IPS-11a (cell line): ENCODE measurements around the gene KNDC1.

Source experiments
- H3K4me3 ChIP-seq: one replicate; pipeline ENCODE4 v1.5.1; 2013; ENCODE audit warnings: low read depth, low read length, control low read depth

KNDC1 gene

GRCh38 chr10:133235932-133236331, 75.9 kb downstream of the KNDC1 start:
- H3K4me3 ChIP-seq: no peak overlapping the region

GRCh38 chr10:133236401-133237240, 76.6 kb downstream of the KNDC1 start:
- H3K4me3 ChIP-seq: peak overlapping the region; percentile 30

- peak overlapping the region; percentile 30 for H3K4me3 ChIP-seq
These were observed 77.2 kb downstream of the KNDC1 start for GRCh38 chr10:133237241-133237587.

GRCh38 chr10:133237588-133238465, 77.8 kb downstream of the KNDC1 start, which contains the start of gene VENTX:
TSS of gene VENTX (plus strand) at chr10:133237855. CDS start at chr10:133237915, 60 bp downstream.
- peak within 1 kb of the TSS; percentile 37 for H3K4me3 ChIP-seq

- H3K4me3 ChIP-seq: peak overlapping the region; percentile 37
These were observed 78.4 kb downstream of the KNDC1 start for GRCh38 chr10:133238466-133238804.

- no peak overlapping the region for H3K4me3 ChIP-seq
These were observed 80.0 kb downstream of the KNDC1 start for GRCh38 chr10:133239990-133240389.

- no peak overlapping the region for H3K4me3 ChIP-seq
These were observed 81.6 kb downstream of the KNDC1 start for GRCh38 chr10:133241501-133242205.

DNA sequence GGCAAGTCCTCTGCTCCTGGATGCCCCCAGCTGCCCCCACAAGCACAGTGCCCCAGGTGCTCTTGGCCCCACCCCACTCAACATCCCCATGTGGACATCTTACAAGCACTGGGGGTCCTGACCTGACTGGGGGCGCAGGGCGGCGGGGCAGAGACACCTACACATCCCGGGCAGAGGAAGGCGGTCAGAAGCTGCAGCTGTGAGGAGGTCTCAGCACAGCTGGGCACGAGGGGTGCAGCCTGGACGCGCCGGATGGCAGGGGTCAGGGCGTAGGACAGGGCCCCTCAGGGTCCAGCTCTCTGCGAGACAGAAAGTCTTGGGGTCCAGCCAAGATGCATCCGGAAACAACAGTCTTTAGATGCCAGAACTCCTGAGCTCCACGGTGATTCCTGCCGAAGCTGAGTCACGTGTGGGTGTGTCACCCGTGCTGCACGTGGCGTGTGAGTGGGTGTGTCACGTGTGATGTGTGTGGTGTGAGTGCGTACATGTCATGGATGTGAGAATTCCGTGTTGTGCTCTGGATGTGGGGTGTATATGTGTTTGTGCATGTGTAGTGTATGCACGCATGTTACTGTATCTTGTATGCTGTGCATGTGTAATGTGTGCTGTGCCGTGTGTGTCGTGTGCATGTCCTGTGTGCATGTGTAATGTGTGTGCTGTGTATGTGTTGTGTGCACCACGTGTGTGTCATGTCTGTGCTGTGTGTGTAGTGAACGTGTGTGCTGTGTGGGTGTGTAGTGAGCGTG, 82.8 kb downstream of the KNDC1 start:
- no peak overlapping the region for H3K4me3 ChIP-seq

DNA sequence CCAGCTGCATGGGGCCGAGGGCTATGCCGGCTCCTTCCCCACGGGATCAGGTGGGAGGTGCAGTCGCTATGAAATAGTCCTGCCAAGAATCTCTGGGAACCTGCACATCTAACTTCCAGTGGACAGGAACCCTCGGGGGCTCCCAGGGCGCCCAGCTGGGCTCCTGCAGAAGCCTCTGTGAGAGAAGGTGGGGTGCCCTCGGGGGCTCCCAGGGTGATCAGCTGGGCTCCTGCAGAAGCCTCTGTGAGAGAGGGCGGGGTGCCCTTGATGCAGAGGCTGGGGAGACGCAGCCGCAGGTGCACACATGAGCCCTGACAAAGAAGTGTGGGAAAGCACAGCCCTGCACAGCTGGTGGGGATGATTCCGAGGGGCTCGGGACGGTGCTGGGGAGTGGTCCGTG, 83.6 kb downstream of the KNDC1 start:
- no peak overlapping the region for H3K4me3 ChIP-seq

GRCh38 chr10:133245439-133246235, 85.6 kb downstream of the KNDC1 start:
- H3K4me3 ChIP-seq: no peak overlapping the region

GRCh38 chr10:133246236-133246626, 86.2 kb downstream of the KNDC1 start:
- H3K4me3 ChIP-seq: no peak overlapping the region

GRCh38 chr10:133247681-133248333, 87.8 kb downstream of the KNDC1 start:
- H3K4me3 ChIP-seq: no peak overlapping the region

DNA sequence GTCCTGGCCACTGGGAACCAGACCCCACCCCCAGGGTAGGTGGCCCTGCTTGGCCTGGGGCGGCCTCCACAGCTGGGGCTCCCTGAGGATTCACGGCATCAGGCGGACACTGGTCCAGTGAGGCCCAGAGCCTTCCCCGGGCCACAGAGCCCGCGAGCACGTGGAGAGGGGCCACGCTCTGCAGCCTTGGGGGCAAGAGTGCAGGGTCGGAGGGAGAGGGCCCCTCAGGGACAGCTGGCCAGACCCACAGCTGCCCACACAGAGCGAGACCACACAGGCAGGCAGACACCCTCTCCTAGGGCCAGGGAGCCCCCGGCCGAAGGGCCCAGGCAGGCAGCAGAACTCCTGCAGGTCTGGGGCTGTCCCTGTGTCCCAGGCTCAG, 88.3 kb downstream of the KNDC1 start:
- no peak overlapping the region for H3K4me3 ChIP-seq

GRCh38 chr10:133249094-133249780, 89.2 kb downstream of the KNDC1 start:
- no peak overlapping the region for H3K4me3 ChIP-seq

DNA sequence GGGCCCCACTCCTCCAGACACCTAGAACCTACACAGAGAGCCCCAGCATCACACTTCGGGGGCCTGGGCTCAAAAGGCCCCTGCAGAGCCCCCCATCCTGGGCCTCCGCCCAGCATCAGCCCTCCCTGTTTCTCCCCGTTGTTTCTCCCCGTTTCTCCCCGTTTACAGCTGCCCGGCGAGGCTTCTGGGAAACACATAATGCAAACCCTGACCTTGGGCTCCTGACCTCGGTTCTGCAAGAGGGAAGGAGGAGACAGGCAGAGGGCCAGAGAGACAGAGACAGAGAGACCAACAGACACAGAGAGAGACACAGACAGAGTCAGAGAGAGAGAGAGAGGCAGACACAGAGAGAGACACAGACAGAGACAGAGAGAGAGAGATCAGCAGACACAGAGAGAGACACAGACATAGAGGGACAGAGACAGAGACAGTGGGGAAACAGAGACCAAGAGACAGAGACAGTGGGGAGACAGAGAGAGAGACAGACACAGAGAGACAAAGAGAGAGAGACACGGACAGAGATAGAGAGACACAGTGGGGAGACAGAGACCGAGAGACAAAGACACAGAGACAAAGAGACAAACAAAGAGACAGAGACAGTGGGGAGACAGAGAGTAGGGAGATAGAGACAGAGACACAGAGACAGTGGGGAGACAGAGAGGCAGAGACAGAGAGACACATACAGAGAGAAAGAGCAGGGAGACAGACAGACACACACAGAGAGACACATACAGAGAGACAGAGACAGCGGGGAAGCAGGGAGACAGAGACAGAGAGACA, 90.1 kb downstream of the KNDC1 start:
- no peak overlapping the region for H3K4me3 ChIP-seq

GRCh38 chr10:133251388-133252222, 91.6 kb downstream of the KNDC1 start:
- no peak overlapping the region for H3K4me3 ChIP-seq

DNA sequence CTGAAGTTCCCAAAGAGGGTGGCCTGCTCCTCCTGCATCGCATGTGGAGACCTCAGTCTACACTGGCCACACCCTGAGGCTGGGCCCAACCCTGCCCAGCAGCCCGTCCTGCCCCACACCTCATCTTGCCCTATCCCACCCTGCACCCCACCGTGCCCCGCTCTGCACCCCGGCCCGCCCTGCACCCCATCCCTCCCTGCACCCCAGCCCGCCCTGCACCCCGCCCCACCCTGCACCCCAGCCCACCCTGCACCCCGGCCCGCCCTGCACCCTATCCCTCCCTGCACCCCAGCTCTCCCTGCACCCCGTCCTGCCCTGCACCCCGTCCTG, 92.2 kb downstream of the KNDC1 start:
- H3K4me3 ChIP-seq: no peak overlapping the region
